Left cardiac atrium (tissue), 4 donors: Measurements from ENCODE around the gene CKS1B. TPM values are rescaled to one million over a fixed set of nuclear protein-coding genes. Genes with fewer than 3 reads are reported as not detected.

ENCODE experiments used
- ATAC-seq, 2 donors: fragments of 200-7000 bp; cut with Tn5 transposase; one replicate each; pipeline ENCODE4 v1.9.1; 2020; ENCODE audit warnings: mild to moderate bottlenecking in 2 of 2, moderate library complexity in 2 of 2
- DNase-seq: peaks from one replicate; pipeline ENCODE4 v3.0.0-alpha.2; 2020
- intact Hi-C, 2 donors: fragments of 100-400 bp; cut with DNase I; formaldehyde crosslinking; loops; one replicate each; pipeline versions ENCODE4 v1.14.1 to v1.15.1; 2022 to 2023
- long read RNA-seq: library from polyadenylated mRNA; unstranded; transcript quantifications from one replicate; pipeline ENCODE4 v2.0.0, GENCODE V29; 2021
- total RNA-seq, 2 donors: library from RNA; stranded (reverse); fragmentation: NEBNext Ultra II Directional; extraction: Animal tissue kit (Norgen Biotek cat#: 25700); gene quantifications; one replicate each; pipeline ENCODE4 v1.2.1, GENCODE V29; 2021
- donor health status: DM: no; HTN: yes; CAD: no.
- donor health status: DM: no; HTN: yes; CAD: no; lungs with severe emphysema.
- donor health status: DM: yes; HTN: yes; CAD: no.
- donor health status: Dilated cardiomyopathy.

CKS1B gene
- total RNA-seq, result 10 to 100 TPM; 26.9 to 33.8 TPM
- long read RNA-seq, transcript CKS1B-201 (3 exons, 759 nt), result major isoform, 8 of 10 reads
- long read RNA-seq, partial matches to known transcripts, result 0 of 10 reads
- long read RNA-seq, other reads (novel, unspliced or antisense), result 1 of 10 reads

- ATAC-seq (peak; percentile 86 to 90), DNase-seq (peak; percentile 97)
- intact Hi-C loops, result loop anchor here in 1 of 2 donors (2.0 kb wide), 1 partner anchor 27 kb away; no protein-coding TSS in a partner anchor
These were observed at the start of gene CKS1B for GRCh38 chr1:154974102-154974807. Gene CKS1B (plus strand): TSS chr1:154974681. CDS start chr1:154974746, 65 bp downstream.

- intact Hi-C loops, result no loop called here
- ATAC-seq, result no peak
- peak; percentile 4 for DNase-seq
These were observed 48.9 kb upstream of the CKS1B start for GRCh38 chr1:154925335-154926170.

- intact Hi-C loops, result no loop called here
- DNase-seq, result peak; percentile 1
- ATAC-seq, result no peak
These were observed 48.3 kb upstream of the CKS1B start for GRCh38 chr1:154926201-154926600.

GRCh38 chr1:154931940-154932487, 42.5 kb upstream of the CKS1B start:
- intact Hi-C loops, result no loop called here
- ATAC-seq, result no peak
- no peak for DNase-seq

GRCh38 chr1:154934358-154934948, 40.0 kb upstream of the CKS1B start:
- intact Hi-C loops, result no loop called here
- no peak for DNase-seq
- no peak for ATAC-seq

- no peak for DNase-seq
- ATAC-seq, result no peak
- intact Hi-C loops, result loop anchor here in 1 of 2 donors (2.0 kb wide), 1 partner anchor 23 kb away; no protein-coding TSS in a partner anchor
These were observed 38.5 kb upstream of the CKS1B start for GRCh38 chr1:154935749-154936554.

GRCh38 chr1:154936555-154937084, 37.9 kb upstream of the CKS1B start, which contains the start of gene PMVK:
Gene PMVK (minus strand): TSS chr1:154936719. CDS start chr1:154936685, 34 bp downstream.
- ATAC-seq (peak; percentile 94 to 97), DNase-seq (peak; percentile 96)
- intact Hi-C loops, result loop anchor here in 1 of 2 donors (2.0 kb wide), 1 partner anchor 24 kb away; no protein-coding TSS in a partner anchor

- intact Hi-C loops, result loop anchor here in 1 of 2 donors (2.0 kb wide), 1 partner anchor 25 kb away; no protein-coding TSS in a partner anchor
- ATAC-seq (peak; percentile 86 to 90), DNase-seq (peak; percentile 93)
These were observed 37.1 kb upstream of the CKS1B start for GRCh38 chr1:154937085-154937987.

- DNase-seq (no peak), ATAC-seq (no peak)
- intact Hi-C loops, result loop anchor here in 1 of 2 donors (2.0 kb wide), 1 partner anchor 25 kb away; no protein-coding TSS in a partner anchor
These were observed 36.5 kb upstream of the CKS1B start for GRCh38 chr1:154937988-154938386.

GRCh38 chr1:154938604-154939399, 35.7 kb upstream of the CKS1B start:
- no peak for DNase-seq
- intact Hi-C loops, result no loop called here
- ATAC-seq, result no peak

GRCh38 chr1:154940213-154940560, 34.3 kb upstream of the CKS1B start:
- no peak for ATAC-seq
- intact Hi-C loops, result no loop called here
- no peak for DNase-seq

GRCh38 chr1:154940651-154941194, 33.8 kb upstream of the CKS1B start:
- ATAC-seq (no peak), DNase-seq (no peak)
- intact Hi-C loops, result no loop called here

- ATAC-seq, result no peak
- peak; percentile 29 for DNase-seq
- intact Hi-C loops, result no loop called here
These were observed 33.0 kb upstream of the CKS1B start for GRCh38 chr1:154941333-154942013.

- DNase-seq, result peak; percentile 32
- intact Hi-C loops, result loop anchor here in 1 of 2 donors (2.0 kb wide), 1 partner anchor 37 kb away; no protein-coding TSS in a partner anchor
- ATAC-seq, result peak; percentile 43 to 50
These were observed 30.7 kb upstream of the CKS1B start for GRCh38 chr1:154943649-154944400.
